ENCODE results near the gene TMEM178B.
"Not testable (repeated sequence)": the region's sequence is repeated elsewhere in the genome, so short reads cannot be mapped to it uniquely, and the experiment has no call there.

Gene TMEM178B

GRCh38 chr7:141397236-141398163 lies 323.6 kb downstream of the TMEM178B start:
- DNase-seq: no peak

GRCh38 chr7:141400356-141400755 lies 326.5 kb downstream of the TMEM178B start:
- DNase-seq: no peak

GRCh38 chr7:141402277-141402996 lies 328.6 kb downstream of the TMEM178B start:
- DNase-seq: no peak

GRCh38 chr7:141403846-141404245 lies 330.0 kb downstream of the TMEM178B start:
- not testable (repeated sequence) for DNase-seq

- DNase-seq: no peak
These were observed 332.5 kb downstream of the TMEM178B start for GRCh38 chr7:141406347-141406746.

- no peak for DNase-seq
These were observed 334.0 kb downstream of the TMEM178B start for GRCh38 chr7:141407893-141408292.

GRCh38 chr7:141408440-141408839 lies 334.6 kb downstream of the TMEM178B start:
- DNase-seq: no peak

- DNase-seq: no peak
These were observed 335.4 kb downstream of the TMEM178B start for GRCh38 chr7:141409219-141409618.

GRCh38 chr7:141409801-141410329 lies 336.0 kb downstream of the TMEM178B start:
- DNase-seq: peak; percentile 39

GRCh38 chr7:141410353-141411000 lies 336.6 kb downstream of the TMEM178B start:
- DNase-seq: no peak

- no peak for DNase-seq
These were observed 337.3 kb downstream of the TMEM178B start for GRCh38 chr7:141411133-141411532.

- DNase-seq: no peak
These were observed 342.1 kb downstream of the TMEM178B start for GRCh38 chr7:141415999-141416398.

- no peak for DNase-seq
These were observed 342.9 kb downstream of the TMEM178B start for GRCh38 chr7:141416650-141417270.

- no peak for DNase-seq
These were observed 343.6 kb downstream of the TMEM178B start for GRCh38 chr7:141417506-141417905.

GRCh38 chr7:141418066-141418465 lies 344.2 kb downstream of the TMEM178B start:
- DNase-seq: no peak

- DNase-seq: no peak
These were observed 347.4 kb downstream of the TMEM178B start for GRCh38 chr7:141421306-141421705.

GRCh38 chr7:141427134-141427533 lies 353.3 kb downstream of the TMEM178B start:
- DNase-seq: no peak

GRCh38 chr7:141430455-141431139 lies 356.7 kb downstream of the TMEM178B start:
- DNase-seq: no peak

GRCh38 chr7:141431140-141431479 lies 357.2 kb downstream of the TMEM178B start:
- no peak for DNase-seq

GRCh38 chr7:141431711-141432110 lies 357.8 kb downstream of the TMEM178B start:
- no peak for DNase-seq

GRCh38 chr7:141433698-141434097 lies 359.8 kb downstream of the TMEM178B start:
- no peak for DNase-seq

- no peak for DNase-seq
These were observed 362.3 kb downstream of the TMEM178B start for GRCh38 chr7:141436139-141436538.

Data from NCI-H1694 treated with DMSO at 0.1 percent for 48 hours (cell line).